Effector CD4-positive, alpha-beta T cell (primary cell): ENCODE measurements around the gene SCPEP1.

Source experiments
- DNase-seq: peaks from one replicate; pipeline ENCODE4 v3.0.0-alpha.2; 2020

Gene SCPEP1

GRCh38 chr17:57004944-57005579 is 27.1 kb downstream of the SCPEP1 start:
- no peak for DNase-seq

DNA sequence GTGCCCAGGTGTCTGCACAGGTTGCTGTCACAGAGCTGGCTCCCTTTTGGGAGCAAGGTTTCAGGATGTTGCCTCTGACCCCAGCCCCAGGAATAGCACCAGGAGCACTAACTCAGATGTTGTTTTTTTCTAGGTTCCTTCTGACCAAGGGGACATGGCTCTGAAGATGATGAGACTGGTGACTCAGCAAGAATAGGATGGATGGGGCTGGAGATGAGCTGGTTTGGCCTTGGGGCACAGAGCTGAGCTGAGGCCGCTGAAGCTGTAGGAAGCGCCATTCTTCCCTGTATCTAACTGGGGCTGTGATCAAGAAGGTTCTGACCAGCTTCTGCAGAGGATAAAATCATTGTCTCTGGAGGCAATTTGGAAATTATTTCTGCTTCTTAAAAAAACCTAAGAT is 28.1 kb downstream of the SCPEP1 start:
- DNase-seq: no peak

DNA sequence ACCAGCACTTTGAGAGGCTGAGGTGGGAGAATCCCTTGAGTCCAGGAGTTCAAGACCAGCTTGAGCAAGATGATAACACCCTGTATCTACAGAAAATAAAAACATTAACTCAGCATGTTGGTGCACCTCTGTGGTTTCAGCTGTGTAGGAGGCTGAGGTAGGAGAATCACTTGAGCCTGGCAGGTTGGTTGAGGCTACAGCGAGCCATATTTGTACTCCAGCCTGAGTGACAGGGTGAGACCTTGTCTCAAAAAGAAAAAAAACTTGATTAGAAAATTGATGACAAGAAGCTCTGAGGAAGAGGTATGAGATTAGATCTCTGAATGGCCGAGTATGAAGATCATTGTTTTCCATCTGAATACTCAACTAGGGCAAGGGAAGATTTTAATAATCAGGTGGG is 31.0 kb downstream of the SCPEP1 start:
- DNase-seq: no peak

- DNase-seq: peak; percentile 41
Observed at GRCh38 chr17:57009737-57010445, 32.0 kb downstream of the SCPEP1 start.

GRCh38 chr17:57010487-57010886 is 32.6 kb downstream of the SCPEP1 start:
- no peak for DNase-seq

- DNase-seq: no peak
Observed at GRCh38 chr17:57011491-57012015, 33.6 kb downstream of the SCPEP1 start.

DNA sequence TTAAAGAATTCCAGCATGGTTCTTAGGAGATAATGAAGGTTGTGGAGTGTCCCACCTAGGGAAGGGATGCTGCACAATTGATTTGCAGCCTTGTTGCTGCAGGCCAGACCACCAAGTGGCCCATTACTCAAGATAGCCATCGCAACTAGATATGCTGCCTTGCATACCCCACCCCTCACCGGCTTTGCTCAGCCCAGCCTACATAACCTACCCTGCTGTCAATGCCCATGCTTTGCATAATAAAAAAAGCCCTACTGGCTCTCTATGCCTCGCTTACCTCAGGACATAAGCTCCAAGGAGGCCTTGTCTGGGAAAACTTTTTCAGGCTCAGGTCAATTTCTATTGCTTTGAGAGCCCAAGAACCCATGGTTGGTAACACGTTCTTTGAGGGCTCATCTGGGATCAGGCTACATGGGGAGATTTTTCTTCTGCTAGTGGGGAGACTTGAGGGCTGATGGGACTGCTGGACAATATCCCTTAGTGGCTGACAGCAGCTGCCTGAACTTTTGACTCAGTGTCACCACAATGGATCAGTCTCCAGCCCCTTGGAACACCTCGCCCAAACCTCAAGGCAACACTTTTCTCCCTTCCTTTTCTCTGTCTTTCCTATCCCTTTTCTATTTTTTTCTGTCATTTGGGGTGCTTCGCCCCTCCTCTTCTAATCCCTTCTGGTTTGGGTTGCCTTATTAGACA is 38.3 kb downstream of the SCPEP1 start:
- DNase-seq: no peak

GRCh38 chr17:57016764-57017116 is 38.8 kb downstream of the SCPEP1 start:
- no peak for DNase-seq

GRCh38 chr17:57017625-57018024 is 39.7 kb downstream of the SCPEP1 start:
- DNase-seq: no peak

DNA sequence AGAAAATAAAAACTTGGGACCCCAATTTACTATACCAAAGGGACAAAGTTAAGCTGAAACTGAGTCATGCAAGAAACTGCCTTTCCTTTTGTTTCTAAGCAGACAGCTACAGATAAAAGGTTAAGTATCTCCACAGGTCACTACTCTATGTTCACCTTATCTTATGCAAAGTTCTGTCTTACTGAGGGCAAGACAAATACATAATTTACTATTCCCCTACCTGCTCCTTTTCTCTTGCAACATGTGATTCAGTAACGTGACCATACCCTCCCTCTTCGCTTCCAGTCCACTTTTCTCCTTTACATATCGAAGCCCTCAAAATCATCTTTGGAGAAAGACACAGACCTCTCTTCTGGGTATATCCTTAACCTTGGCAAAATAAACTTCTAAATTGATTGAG is 42.3 kb downstream of the SCPEP1 start:
- no peak for DNase-seq

GRCh38 chr17:57021226-57021940 is 43.5 kb downstream of the SCPEP1 start:
- DNase-seq: no peak

GRCh38 chr17:57025876-57026275 is 47.9 kb downstream of the SCPEP1 start:
- DNase-seq: no peak

- DNase-seq: no peak
Observed at GRCh38 chr17:57027852-57028251, 49.9 kb downstream of the SCPEP1 start.

DNA sequence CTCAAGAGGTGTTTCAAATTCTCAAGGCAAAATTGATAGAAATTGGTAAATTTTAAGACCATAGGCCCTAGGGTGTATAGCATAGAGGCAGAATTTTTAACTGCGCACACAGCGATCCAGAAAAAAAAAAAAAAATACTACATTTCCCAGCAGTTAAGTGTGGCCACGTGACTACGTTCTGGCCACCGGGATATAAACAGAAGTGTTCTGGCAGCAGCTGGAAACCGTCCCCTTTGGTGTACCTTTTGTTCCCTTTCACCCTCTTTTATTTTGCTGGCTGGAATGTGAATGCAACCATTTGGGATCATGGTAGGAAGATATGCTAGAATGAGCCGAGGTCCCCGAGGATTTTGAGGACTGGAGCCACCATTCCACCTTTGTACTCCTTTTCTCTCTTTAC is 54.4 kb downstream of the SCPEP1 start:
- no peak for DNase-seq

DNA sequence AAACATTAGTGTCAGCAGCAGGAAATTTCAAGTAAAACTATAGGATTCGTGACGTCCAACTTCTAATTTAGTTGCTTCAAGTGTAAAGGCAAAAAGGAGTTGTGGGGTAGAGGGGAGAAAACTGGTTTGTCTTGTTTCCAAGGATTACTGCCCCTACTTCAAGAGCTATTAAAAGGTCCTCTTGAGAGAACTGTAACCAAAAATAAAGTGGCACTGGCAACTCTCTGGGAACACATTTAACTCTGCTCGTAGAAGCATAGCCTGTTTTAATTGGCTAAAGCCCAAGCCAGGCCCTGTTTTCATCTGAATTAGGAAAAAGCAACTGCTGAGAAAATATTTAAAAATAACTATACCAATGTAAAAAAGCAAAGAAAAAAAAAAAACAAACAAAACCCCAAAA is 55.4 kb downstream of the SCPEP1 start:
- no peak for DNase-seq

GRCh38 chr17:57034807-57035754 is 57.1 kb downstream of the SCPEP1 start:
- no peak for DNase-seq

DNA sequence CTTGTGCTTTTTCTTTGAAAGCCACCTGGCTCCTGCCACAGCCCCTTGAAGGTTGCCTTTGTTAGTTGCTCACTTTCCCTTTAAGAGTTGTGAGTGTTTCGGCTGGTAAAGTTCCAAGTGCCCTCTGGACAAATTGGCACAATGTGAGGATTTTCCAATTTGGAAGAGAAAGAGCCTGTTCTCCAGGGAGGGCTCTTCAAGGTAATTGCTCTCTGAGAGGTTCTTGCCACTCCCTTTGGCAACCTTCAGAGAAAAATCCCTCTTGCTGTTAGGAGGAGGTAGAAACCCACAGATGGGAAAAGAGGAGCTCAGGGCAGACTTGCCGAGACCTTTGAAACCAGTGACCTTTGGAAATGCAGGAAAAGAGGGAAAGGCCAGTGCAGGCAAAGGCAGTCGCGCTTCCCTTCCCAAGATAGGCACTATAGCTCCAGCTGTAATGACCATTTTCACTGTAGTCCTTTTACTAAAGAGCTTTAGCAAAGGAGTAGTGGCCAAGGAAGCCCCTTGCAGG is 58.1 kb downstream of the SCPEP1 start:
- DNase-seq: no peak

- no peak for DNase-seq
Observed at GRCh38 chr17:57037411-57037810, 59.5 kb downstream of the SCPEP1 start.

DNA sequence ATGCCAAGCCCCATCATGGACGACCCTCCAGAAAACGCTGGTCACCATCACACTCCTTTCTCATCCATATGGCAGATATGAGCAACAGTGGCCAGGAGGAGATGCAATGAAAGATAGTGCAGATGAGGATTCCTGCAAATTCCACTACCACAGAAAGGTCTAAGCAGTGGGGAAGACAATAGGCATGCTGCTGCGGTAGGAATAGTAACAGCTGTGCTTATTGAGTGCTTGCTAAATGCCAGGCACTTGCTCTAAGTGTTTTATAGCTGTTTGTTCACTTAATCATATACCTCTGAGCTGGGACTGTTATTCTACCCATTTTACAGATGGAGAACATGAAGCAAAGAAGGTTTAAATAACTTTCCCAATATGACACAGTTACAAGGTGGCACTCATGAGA is 60.6 kb downstream of the SCPEP1 start:
- DNase-seq: no peak

- DNase-seq: no peak
Observed at GRCh38 chr17:57040571-57040970, 62.6 kb downstream of the SCPEP1 start.

GRCh38 chr17:57043276-57043675 is 65.3 kb downstream of the SCPEP1 start:
- no peak for DNase-seq
